SIG-M5 treated with dmso at 0.1 percent for 504 hours (cell line): ENCODE results near the gene GPC6.

ENCODE experiments used
- DNase-seq: peaks from one replicate; lab custom pipeline; 2025; ENCODE audit not compliant: unreplicated experiment; lab: John Stamatoyannopoulos, UW

GPC6 gene

DNA sequence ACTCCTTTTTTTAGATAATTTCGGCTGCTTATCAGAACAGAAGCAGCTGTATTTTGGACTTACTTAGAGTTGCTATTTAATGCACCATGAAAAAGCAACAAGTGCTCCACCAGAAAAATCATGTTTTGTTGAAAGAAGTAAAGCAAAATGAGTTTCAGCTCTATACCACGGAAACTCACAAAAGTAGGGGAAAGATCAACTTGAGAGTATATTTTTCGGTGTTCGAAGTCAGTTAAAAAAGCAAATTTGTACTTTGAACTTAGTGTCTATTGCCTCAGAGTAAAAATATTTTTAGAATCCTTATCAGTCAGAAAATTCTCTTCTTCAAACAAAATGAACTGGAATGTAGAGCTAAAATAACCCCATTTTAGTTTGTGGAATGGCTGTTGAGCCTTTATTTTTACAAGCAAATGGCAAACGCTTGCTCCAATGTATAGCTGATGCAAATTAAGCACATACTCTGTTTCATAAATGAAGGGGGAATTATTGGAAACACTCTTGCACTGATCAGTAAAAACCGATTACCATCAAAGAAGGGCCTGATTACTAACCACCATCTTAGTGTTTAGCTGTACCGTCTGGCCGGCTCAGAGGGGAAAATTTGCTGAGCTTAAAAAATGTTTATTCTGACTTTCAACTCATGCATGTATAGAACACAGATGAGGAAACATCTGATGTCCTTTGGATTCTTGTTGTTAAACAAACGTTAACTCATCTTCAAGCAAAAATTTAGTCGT lies 540.7 kb downstream of the GPC6 start:
- DNase-seq, result no peak

DNA sequence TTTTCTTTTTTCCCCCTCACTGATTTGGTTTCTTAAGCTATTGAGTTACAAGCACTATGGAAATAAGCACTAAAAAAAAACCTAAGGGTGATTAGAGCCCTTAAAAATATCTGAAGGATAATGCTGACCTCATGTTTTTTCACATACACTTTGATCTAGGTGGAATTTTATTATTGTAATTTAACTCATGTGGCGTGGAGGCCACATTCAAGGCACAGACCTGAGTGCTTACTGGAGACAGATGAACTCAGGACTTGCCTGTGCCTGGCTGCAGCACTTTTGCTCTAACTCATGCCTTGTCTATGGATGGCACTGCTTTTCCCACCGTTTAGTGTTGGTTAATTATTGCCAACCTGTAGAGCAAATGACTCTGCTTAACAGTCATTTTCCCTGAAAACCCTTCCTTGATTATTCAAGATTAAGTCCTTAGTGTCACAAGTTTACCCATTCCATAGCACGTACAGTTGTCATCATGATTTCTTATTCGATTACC lies 541.4 kb downstream of the GPC6 start:
- DNase-seq, result no peak

DNA sequence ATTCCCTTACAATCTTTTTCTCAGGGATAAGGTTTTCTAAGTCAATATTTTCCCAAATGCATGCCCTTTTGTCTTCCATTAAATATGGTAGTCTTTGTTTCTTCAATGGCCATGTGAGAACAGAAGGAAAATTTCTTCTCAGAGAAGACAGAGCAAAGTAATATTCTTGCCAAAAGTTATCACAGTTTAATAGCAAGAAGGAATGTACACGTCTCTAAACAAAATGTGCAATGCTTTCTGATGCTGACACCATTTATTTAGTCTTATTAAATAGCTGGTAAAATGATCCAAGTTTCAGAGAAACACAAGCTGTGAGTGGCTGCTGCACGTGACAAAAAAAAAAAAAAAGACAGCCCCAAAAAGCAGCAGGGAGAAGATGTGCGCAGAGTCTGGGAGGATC lies 542.5 kb downstream of the GPC6 start:
- DNase-seq, result no peak

DNA sequence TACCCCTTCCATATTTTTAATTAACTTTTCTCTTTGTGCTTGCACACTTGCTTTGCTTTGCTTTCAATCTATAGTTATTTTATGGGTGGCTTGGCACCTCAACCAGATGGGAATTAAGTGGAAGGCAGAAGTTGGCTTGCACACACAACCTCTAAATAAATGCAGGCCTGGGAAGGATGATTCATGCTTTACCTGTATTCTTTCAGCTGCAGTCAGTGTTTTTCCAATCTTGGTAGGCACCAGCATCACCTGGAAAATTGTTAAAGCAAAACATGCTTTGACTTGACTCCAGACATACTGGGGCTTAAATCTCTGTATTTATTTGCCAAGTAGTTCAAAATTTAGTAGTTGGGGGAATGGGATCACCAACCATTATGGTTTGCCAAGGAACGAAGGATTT lies 543.0 kb downstream of the GPC6 start:
- no peak for DNase-seq

DNA sequence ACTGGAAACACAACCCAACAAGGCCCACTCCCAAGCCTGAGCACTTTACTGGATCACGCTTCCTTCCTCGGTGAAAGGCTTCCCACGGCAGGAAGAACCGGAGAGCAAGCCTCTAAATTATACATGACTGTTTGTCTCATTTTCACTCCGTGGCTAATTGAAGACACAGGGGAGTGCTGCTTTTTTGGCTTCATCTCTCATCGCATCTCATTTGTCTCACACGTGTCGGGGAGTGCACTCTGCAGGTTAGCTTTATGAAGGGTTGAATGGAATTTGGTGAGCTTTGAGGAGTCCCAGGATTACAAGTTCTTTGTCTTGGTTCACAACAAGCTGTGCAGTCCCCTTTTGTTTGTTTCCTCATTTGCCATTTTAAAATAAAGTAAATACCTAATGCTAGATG lies 544.6 kb downstream of the GPC6 start:
- DNase-seq, result no peak

DNA sequence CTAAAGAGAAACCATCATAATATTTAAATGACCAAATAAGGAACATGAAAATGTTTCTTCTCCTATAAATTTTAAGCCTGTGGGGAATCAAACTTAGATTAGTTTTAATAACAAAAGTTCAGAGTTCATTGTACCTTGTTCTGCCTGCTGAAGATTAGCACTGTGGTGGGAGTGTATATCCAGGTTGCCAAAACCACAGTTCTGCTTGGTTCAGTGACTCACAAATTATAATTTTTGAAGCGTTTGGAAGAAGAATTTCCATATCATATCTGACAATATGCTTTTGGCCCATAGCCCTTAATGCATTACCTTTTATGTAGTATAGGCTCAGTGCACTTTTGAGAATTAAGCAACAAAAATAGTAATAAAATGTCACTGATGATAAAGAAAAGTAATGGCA lies 545.2 kb downstream of the GPC6 start:
- no peak for DNase-seq

DNA sequence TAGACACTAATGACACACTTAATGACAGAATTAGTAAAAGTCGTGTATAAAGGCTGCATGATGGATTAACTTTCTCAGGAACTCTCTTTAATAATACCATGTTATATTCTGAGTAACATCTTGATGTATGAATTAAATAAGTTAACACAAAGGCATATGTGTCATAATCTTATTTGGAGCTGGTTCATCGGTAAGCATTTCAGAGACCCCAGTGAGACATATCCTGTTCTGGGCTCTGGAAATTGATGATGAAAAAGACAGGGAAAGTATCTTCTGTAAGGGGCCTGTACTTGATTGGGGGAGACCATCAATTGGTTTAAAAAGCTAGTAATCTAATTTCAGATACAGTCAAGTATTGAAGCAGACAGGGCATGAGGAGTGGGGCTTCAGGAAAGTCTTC lies 547.9 kb downstream of the GPC6 start:
- DNase-seq, result no peak

DNA sequence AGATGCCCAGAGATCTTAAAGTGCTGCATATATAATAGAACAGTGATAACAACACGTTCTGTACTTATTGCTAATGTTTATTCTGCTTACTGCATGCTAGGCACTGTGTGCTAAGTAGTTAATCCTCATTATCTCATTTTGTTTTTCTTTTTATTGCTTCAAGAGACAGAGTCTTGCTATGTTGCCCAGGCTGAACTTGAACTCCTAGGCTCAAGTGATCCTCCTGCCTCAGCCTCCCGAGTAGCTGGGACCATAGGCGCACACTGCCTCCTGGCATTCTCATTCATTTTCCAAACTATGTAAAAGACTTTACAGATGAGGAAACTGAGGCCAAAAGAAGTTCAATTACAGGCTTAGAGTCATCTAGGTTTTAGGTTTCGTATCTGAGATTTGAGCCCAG lies 548.4 kb downstream of the GPC6 start:
- DNase-seq, result no peak

DNA sequence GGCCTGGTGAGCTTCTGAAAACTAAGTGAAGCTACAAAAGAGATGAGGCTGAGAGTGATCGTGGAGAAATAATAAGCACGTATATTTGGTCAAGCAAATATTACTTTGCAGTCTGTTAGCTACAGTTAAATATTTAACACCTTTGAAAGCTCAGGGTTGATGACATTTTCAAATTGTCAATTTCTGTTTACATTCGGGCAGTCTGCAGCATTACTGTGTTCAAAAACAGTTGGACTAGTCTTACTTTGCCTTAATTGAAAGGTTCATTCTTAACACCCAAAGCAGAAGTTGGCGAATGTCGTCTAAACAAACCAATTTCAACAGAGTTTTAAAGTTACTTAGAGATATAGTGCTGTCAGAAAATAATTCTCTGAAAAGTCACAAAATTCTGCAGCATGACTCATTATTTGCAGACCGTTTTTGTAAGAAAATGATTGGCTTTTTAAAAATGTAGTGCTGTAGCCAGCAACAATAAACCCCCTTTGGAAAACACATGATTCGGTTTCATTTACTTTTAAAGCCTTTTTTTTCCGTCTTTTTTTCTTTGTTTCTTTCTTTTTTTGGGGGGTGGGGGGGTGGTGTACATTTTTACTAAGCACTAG lies 549.0 kb downstream of the GPC6 start:
- DNase-seq, result no peak

DNA sequence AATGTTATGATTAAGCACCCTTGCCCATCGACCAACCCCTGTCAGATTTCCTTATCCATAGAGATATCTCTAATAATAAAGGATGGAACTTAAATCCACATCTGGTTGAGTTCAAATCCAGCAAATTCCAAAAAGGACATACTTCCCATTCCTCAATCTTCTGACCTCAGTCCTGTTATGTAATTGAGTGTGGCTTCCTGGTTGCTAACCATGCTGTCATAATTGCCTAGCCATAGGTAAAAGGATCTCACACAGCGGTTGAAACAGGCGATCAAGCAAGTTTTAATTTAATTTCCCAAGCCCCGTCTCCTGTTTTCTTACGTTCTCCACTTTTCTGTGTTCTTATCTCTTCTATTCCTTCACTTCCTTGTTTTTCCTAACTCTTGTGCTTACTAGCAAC lies 550.3 kb downstream of the GPC6 start:
- no peak for DNase-seq

DNA sequence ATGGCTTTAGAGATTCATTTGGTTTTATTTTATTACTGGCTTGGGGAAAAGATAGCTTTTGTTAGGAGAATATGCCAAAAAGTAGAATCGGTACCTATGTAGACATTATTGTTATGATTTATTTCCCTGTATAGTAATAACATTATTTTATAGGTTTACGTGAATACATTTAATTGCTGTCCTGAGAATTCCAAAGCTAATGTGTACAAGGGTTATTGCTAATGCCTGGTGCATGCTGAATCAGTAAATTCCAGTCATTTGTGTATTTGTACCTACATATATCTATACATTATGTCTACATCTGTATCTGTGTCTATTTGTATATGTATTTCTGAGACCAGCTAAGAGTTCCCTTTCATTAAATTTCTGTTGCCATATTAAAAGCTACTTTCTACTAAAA lies 550.9 kb downstream of the GPC6 start:
- DNase-seq, result no peak

DNA sequence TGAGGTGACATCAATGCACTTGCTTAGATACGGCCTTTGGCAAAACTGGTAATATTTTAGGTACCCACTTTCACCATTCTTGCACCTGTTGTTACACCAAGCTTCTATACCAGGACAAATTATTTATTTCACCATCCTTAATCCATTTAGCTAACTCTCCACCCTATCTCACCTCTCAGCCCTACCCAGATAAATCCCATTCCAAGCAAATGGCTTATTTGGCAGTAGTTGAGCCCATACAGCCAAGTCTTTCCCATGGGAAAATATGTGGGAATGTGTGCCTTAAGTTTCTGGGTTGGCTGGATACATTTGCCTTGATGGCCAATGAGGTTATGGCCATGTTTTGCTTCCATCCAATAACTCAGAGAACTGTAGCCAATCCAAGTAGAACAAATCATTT lies 551.9 kb downstream of the GPC6 start:
- DNase-seq, result no peak

DNA sequence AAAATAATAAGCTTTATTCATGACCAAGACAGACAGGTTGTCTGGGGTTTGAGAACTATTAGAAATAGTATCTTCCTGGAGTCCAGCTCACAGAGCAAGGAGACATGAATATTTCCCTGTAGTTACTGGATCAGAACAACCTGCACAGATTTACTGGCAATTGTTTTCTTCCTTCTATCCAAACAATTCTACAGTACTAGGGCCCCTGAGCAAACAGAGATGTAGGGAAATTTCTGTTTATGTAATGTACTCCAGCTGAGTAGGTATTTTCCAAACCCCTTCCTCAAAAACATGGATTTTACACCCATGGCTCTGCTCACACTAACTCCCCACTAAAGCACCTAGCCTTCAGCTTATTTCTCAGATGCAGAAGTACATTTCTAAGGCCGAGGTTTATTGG lies 557.6 kb downstream of the GPC6 start:
- DNase-seq, result no peak

DNA sequence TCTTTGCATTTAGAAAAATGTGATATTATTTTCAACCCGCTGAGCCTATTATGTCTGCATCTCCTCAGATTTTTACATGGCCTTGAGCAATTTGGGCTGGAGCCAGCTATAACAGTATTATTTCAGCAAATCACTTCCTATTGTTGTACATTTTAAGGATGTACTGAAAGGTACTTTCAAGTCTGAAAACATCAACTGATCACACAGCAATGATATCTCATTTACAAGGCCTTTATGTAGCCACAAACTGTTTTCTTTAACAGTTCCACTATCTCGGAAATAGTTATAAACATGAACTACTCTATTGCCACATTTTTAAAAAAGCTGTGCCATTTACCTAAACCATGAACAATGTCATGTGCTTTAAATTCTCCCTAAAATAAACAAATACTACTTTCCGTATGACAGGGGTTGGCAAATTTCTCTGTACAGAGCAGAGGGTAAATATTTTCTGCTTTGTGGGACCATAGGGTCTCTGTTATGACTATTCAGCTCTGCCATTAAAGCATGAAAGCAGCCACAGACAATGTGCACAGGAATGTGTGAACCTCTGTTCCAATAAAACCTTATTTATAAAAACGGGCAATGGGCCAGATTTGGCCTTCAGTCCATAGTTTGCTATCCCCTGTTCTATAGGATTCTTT lies 560.4 kb downstream of the GPC6 start:
- no peak for DNase-seq

DNA sequence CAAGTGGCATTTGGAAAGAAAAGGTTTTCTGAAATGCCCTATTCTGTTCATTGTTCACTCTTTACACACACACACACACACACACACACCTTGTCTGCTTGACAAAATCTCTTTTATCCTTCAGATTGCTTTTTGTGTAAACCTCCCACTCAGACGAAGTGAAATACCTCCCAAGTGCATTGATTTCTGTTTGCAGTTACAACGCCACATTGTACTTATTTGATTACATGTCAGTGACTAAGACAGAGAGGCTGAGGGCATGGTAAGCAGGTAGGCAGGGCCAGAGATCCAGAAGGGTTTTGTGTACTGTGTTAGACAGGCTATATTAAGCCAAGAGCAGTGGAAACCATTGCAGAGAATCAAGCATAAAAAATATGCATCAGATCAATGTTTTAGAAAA lies 561.8 kb downstream of the GPC6 start:
- no peak for DNase-seq

DNA sequence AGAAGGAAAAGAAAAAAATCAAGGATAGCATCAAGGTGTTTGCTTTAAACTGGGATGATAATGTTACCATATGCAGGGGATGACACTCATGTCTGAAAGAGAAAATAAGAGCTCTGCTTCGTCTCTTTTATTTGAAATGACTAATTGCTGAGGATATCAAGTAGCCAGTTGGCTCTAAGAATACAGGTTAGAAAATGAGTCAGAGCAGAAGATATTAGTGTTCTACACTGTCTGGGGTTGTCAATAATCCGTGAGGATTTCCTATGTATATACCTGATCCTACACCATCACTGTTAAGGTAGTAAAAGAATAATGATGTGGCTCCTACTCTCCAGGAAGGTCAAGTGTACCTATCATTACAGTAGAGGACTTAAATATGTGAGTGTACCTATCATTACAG lies 562.5 kb downstream of the GPC6 start:
- no peak for DNase-seq

DNA sequence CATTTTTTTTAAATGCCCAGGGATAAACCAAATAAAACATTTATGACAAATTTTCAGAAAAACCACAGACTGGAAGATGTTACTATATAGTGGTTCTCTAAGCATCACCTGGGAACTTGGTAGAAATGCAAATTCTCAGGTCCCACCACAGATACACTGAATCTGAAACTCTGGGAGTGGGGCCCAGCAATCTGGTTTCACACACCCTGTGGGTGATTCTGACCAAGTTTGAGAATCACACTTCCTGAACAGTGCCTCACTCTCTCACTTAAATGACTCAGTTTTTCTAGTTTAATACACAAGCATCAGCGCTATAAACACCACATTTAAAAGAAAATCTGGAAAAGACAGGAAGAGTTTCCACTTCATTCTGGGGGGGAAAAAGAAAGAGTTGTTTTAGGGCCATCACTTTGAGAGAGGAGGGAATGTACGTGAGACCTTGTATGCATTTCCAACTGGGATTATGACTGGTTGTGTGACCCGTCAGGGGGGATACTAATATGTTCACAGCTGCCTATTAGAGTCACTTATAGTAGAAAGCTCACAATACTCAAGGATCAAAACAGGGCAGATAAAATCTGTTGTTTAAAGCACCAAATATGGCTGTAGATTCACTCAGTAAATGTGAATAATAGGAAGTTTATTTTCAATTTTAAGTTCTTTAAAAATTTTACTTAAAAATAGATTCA lies 567.7 kb downstream of the GPC6 start:
- no peak for DNase-seq

DNA sequence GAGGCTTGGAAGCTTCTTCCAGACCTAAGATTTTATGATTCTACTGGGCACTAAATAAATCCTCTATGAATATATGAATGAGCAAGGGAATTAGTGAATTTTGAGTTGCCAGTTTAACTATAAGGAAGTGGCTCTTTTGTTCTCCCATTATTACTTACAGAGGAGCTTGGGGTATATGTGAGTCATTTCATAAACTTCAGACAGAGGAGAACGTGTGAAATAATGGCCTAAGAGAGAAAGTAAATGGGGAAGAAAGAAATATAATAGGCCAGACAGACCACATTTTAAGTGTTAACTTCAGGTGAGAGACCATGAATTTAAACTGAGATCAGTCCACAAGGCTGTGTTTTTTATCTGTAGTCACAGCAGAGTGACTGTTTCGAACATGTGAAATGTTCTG lies 570.9 kb downstream of the GPC6 start:
- no peak for DNase-seq

DNA sequence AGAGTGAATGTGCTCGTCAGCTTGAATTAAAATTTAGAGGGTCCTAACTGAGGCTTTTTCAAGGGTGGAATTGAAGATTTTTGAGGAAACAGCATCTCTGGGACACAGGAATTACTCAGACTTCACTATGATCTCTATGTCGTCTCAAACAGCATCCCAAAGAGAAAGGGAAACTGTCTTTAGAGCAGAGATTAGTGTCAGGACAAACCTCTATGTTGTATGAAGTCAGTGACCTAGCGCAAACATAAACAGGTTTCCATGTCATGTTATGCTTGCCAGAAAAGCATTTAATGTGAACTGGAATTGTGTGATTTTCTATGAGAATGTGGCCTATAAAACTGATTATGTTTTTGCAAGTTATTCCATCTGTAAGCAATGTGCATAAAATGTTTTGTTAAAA lies 573.7 kb downstream of the GPC6 start:
- no peak for DNase-seq

DNA sequence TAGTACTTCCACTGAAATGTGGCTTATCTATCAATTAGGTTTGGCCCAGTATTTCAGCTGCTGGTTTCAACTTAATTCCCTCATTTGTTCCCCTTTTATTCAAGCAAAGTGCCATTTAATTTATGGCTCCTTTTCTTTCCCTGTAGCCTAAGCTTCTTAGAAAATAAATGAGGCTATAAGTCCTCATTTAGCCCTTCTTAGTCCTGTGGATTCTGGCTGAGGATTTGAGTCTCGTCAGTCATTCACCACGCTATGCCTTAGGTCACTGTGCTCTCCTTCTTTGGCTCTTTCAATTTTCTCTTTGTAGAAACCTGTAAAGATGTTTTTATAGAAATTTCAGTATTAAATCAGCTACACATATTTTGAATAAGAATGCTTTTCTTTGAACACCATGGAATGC lies 579.1 kb downstream of the GPC6 start:
- DNase-seq, result no peak

DNA sequence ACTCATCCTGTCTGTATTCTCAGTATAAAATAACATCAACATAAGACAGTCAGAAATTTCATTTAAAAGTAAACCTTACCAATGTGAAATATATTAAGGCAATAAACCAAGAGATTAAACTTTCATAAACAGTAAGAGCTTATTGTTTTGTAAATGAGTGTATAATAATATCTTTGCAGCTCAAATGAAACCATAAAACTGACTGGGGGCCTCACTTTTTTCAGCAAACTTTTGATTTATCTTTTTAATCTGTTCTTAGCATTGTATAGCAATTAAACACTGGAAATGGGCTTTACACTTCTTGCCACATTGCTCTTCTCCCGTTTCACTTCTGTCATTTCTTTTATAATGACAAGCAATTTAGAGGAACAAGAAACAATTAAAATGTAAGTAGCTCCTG lies 580.3 kb downstream of the GPC6 start:
- DNase-seq, result no peak

DNA sequence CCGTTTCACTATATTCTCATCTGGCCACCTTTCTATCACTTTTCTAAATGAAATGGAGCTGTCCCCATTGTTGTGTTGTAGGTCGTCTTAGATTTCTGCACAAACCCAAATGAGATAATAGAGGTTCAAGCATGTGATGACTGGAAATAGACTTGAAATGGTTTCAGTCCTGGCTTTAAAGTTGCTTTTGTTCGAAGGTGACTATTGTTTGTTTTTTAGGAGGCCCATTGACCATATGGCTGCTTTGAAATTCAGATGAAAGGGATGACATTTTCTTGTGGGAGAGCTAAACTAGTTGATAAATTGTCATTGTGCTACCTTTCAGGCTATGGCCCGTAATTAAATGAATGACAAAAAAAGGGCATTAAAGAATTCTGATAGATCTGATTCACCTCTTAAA lies 583.7 kb downstream of the GPC6 start:
- DNase-seq, result no peak
